Stimulated activated naive CD4-positive, alpha-beta T cell (primary cell): ENCODE measurements around the gene MRPS2.
"Not testable (repeated sequence)": the region's sequence is repeated elsewhere in the genome, so short reads cannot be mapped to it uniquely, and the experiment has no call there.

Source experiments
- DNase-seq, 6 experiments: peaks; one replicate each; lab custom pipeline; 2025; lab: John Stamatoyannopoulos, UW

The MRPS2 gene

DNA sequence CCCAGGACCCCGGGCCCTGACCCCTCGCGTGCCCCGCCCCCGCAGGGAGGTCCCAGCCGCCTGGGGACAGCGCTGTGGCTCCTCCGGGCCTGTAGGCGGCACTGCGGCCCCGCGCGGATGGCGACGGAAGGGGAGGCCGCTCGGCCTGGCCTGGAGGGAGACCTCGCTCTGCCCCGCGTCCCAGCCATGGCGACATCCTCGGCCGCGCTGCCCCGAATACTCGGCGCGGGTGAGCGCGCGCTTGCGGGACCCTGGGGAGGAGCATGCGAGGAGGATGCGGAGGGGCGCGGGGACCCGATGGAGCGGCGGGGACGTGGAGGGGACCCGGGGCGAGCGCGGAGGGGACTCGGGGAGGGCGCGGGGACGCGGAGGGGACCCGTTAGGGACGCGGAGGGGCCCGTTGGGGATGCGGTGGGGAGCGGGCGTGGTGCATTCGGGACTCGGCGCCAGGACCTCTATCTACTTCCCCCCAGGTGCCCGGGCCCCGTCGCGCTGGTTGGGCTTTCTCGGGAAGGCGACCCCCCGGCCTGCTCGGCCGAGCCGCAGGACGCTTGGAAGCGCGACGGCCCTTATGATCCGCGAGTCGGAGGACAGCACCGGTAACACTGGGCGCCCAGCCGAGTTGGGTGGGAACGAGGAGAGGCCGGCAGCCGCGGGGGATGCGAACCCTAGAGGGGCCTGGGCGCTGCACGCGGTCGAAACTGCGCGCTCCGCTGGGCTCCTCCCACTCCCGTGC lies at the start of gene MRPS2:
TSS of gene MRPS2 (plus strand) at position 158 of the 736 bp plus-strand sequence. CDS start at position 187, 29 bp downstream.
- DNase-seq = peak; percentile 55 to 82 (median 74)

DNA sequence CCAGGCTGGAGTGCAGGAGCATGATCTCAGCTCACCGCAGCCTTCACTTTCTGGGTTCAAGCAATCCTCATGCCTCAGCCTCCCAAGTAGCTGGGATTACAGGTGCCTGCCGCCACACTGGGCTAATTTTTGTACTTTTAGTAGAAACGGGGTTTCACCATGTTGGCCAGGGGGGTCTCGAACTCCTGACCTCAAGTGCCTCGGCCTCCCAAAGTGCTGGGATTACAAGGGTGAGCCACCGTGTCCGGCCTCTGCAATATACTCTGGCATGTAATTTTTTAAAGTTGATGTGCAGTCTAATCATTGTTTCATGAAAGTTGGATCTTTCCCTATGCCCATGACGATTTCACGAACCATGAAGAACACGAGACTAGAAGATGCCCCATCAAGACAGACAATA lies 49.5 kb upstream of the MRPS2 start:
- DNase-seq = no peak

DNA sequence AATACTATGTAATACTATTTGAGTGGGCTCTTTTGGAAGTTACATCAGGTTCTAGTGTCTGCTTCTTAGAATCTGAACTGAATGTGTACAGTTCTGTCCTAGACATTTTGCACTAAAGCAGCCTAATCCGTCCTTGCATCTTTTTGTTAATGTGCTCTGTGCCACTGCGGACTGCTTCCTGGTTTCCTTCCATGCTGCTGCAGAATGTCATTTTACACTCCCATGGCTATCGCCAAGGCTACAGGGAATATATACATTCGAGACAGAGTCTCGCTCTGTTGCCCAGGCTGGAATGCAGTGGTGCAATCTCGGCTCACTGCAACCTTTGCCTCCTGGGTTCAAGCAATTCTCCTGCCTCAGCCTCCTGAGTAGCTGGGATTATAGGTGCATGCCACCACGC lies 48.6 kb upstream of the MRPS2 start:
- DNase-seq = not testable (repeated sequence)

DNA sequence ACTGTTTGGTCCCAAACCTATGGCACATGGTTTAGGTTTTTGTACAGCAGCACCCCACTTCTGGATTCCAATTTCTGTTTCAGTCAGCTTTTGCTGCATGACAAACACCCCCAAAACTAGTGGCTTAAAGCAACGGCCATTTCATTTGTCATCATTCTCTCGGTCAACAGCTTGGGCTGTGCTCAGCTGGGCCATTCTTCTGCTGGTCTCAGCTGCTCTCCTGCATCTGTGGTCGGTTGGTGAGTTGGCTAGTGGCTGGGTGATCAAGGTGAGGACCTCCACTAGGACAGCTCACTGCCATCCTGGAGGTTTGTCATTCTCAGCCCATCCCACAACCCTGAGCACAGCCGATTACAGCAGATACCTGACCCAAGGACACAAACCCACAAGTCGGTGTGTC lies 45.7 kb upstream of the MRPS2 start:
- no peak for DNase-seq

GRCh38 chr9:135455401-135456030 lies 45.0 kb upstream of the MRPS2 start:
- no peak for DNase-seq

DNA sequence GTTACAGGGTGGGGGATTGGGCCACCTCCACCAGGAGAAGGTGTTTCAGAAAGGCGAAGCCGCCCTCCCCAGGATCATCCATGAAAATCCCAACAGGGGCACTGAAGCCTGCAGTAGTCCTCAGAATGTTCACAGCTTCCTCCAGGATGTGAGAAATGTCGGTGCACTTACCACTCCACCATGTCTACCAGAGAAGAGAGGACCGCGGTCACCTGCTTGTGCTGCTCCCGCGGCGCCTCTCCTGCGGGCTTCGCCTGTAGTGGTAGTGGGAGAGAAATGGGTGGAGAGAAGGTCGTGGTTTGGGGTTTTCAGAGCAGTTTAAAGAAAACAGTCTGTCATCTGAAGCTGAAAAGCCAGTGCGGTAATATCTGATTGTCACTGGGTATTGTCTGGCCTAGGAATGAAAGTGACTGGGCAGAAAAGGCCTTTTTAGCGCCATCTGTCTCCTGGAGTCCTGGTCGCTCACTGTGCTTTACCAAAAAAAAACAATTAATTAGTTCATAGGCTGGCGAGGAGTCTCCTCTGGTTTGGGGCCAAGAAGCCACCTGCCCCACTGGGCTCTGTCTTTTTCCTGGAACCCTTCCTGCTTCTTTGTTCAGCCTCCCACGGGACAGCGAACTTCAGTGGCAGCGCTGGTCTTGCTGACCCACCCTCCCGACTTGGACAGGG lies 43.9 kb upstream of the MRPS2 start:
- DNase-seq = no peak

DNA sequence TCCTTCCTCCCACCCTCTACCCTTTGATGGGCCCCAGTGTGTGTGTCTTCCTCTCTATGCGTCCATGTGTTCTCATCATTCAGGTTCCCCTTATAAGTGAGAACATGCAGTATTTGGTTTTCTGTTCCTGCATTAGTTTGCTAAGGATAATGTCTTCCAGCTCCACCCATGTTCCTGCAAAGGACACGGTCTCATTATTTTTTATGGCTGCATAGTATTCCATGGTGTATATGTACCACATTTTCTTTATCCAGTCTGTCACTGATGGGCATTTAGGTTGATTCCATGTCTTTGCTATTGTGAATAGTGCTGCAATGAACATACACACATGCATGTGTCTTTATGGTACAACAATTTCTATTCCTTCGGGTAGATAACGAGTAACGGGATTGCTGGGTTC lies 42.0 kb upstream of the MRPS2 start:
- not testable (repeated sequence) for DNase-seq

- no peak for DNase-seq
Measured at GRCh38 chr9:135461936-135462335, 38.5 kb upstream of the MRPS2 start.

DNA sequence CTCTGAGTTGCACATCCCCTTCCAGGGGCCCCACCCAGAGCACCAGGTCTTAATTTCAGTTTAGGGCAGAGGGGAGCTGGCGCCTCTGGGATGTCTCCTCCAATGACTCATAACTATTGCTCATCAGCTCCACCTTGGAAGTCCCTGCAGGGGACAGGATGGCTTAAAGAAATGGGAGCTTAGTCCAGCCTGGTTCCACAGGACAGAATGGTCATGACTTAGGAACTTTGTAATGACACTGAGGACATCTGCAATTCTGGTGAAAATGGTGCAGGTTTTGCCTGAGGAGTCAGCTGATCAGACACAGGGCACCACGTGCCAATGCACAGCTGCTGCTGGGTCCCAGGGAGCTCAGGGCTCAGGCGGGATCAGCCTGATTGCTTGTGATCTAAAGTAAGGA lies 37.3 kb upstream of the MRPS2 start:
- DNase-seq = no peak

DNA sequence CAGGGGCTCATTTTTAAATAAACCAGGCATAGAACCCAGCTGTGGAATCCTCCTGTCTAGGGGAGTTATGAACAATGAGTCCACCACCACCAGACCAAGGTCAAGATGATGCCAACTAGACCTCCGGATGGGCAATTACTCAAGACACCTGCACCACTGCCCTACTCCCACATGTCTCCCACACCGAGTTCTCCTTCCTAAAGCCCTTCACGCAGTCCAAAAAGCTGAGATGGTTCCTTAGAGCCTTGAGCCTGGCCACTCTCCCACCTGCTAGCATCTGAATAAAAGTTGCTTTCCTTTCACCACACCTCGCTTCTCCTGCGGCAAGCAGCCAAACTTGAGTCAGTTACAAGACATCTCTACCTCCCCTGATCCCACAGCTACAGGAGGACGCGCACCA lies 36.3 kb upstream of the MRPS2 start:
- no peak for DNase-seq

DNA sequence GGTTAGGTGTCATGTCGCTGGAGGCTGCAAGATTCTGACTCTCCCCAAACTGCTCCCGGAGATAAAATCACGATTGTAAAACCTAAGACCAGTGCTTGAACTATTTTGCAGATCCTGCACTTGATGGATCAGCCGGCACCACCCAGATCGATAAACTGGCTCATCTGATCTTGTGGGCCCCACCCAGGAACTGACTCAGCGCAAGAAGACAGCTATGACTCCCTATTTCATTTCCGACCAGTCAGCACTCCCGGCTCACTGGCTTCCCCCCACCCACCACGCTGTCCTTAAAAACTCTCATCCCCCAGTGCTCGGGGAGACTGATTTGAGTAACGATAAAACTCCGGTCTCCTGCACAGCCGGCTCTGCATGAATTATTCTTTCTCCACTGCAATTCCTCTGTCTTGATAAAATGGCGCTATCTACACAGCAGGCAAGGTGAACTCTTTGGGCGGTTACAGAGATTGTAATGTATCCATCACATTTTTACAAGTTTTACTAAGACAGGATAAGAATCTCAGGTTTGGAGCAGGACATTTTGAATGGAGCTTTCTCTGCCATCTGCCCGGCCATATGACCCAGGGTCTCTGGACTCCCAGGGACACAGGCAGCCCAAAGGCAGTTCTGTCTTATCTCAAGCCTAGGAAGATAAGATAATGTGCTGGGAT lies 31.5 kb upstream of the MRPS2 start:
- no peak for DNase-seq

GRCh38 chr9:135471791-135472640 lies 28.5 kb upstream of the MRPS2 start:
- DNase-seq = no peak

DNA sequence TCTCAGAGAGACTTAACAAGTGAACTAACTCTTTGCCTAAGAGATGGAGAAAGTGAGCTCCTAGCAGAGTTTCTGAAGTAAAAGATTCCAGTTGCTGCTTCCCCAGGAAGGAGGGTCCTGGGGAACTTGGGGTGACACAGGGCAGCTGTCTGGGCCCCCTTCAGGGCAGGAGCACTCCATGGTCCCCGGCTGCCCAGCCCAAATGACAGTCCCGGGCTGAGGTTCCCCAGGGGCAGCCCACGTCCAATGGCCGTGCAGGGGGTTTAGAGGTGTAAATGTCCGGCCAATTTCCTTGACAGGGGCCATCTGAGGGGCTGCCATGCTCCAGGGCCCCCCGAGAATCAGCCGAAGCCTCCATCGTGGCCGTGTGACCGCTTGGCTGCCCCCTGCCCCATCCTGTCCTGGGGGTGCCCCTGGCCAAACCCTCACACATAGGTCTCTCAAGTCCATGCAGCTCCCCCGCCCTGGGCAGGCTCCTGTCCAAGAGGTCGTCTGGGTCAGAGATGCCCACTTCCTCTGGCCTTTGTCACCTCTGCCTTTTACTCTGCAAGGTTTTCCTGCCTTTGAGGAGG lies 26.4 kb upstream of the MRPS2 start:
- DNase-seq = no peak

DNA sequence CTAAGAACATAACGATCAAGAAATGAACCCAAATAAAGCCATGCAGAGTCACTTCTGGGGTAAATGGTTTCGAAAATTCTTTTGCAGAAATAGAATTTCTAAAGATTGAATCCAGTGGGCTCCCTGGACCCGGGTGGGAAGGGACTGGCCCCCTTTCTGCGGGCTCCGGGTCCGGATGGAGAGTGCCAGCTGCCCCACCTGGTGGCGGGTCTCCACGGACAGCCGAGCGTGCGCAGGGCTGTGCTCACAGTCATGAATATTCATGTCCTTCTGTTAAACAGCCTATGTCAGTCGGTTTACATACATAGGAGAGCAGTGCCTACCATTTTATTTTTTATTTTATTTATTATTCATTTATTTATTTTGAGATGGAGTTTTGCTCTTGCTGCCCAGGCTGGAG lies 25.6 kb upstream of the MRPS2 start:
- DNase-seq = no peak

- DNase-seq = no peak
Measured at GRCh38 chr9:135476561-135477355, 23.7 kb upstream of the MRPS2 start.

- DNase-seq = no peak
Measured at GRCh38 chr9:135478191-135478590, 22.3 kb upstream of the MRPS2 start.

DNA sequence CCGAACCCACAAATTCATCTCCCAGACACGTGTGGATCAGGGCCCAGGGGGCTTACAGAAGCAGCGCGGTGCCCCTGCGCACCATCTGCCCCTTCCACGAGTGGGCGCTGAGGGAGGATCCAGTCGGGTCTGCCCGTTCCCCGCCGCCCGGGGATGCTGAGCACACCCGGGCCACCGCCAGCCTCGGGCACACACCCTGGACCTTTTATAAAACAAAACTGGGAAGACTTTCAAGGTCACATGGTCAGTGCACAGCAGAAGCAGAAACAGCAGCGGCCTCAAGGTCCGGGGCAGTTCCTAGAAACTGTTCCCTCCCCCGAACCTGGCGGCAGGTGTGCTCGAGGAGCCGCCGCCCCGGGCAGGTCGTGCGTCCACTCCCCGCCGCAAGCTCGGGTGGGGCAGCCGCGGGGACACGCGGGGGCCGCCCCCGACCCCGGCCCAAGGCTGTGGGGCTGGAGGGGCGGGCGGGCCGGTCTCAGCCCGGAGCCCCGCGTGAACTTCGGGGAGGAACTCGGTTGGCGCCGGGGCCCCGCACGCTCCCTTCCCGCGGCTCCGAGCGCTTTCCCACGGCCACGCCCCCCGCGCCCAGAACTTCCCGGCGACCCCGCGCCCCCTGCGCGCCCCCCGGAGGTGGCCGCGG lies 21.5 kb upstream of the MRPS2 start:
- DNase-seq = no peak

DNA sequence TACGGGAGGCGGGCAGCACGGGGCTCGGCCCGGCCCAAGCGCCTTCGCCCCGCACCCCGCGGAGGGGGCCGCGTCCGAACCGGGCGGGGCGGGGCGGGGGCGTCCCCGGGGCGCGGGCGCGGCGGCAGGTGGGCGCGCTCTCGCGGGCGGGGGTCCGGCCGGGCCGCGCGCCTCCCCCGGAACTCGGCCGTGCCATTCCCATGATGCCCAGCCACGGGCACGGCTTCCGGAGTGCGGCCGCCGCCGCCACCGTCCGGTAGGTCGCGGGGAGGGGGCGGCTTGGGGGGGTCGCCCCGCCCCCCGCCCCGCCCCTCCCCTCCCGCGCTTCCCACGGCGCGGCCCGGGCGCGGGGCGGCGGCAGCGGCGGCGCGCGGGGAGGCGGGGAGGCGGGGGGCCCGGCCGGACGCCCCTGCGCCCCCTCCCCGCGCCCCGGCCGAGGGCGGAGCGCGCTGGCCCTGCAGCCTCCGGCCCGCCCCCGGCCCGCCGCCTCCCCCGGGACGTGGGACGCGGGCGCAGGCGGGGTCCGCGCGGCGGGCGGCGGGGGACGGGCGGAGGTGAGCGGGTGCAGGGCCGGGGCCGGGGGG lies 20.9 kb upstream of the MRPS2 start, which contains the start of gene PPP1R26:
TSS of gene PPP1R26 (plus strand) at position 314 of the 584 bp plus-strand sequence. CDS start 4,729 bp downstream, outside the sequence.
- no peak for DNase-seq
